ENCODE measurements around the gene GNA12.

The GNA12 gene

DNA sequence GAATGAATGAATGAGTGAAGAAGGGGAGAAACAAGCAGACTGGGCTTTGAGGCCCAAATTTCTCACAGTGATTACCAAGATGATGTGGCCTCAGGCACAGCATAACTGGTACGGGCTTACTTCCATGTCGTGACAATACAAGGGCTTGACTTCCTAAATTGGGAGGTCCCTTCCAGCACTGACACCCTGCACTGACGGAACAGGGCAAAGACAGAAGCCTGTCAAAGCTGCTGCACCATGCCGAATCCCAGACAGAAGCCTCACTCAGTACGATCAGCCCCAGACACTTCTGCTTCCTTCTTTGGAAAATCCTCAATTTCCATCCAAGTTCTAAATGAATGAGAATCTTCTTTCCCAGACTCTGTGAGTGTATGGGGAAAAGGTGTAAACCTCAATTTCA lies 51.9 kb downstream of the GNA12 start:
- peaks cover 38% of the 10 kb centered on the region for H3K36me3 ChIP-seq (ENCODE audit: low read depth)
- H3K9me3 ChIP-seq (ENCODE audit: severe bottlenecking) = no peaks in the 10 kb centered on the region
- H3K27ac ChIP-seq (ENCODE audit: poor library complexity, severe bottlenecking) = no peak overlapping the region
- ATAC-seq (ENCODE audit: low read depth) (no peak), DNase-seq (ENCODE audit: low spot score) (no peak)
- no peak overlapping the region for H3K4me3 ChIP-seq (ENCODE audit: severe bottlenecking)
- no peak for TF ChIP-seq CTCF (IDR thresholded peaks at IDR 0.05; ENCODE audit: poor library complexity, severe bottlenecking)
- H3K27me3 ChIP-seq (ENCODE audit: insufficient read depth, poor library complexity, severe bottlenecking) = no peaks in the 10 kb centered on the region
- no peaks in the 10 kb centered on the region for H3K4me1 ChIP-seq (ENCODE audit: insufficient read depth, poor library complexity, severe bottlenecking)

GRCh38 chr7:2791390-2791789 lies 52.7 kb downstream of the GNA12 start:
- Histone ChIP-seq H3K36me3 (ENCODE audit: low read depth) (peaks cover 41% of the 10 kb centered on the region), H3K4me1 (ENCODE audit: insufficient read depth, poor library complexity, severe bottlenecking) (no peaks in the 10 kb centered on the region), H3K27me3 (ENCODE audit: insufficient read depth, poor library complexity, severe bottlenecking) (no peaks in the 10 kb centered on the region), H3K27ac (ENCODE audit: poor library complexity, severe bottlenecking) (no peak overlapping the region), H3K4me3 (ENCODE audit: severe bottlenecking) (no peak overlapping the region), H3K9me3 (ENCODE audit: severe bottlenecking) (no peaks in the 10 kb centered on the region)
- TF ChIP-seq CTCF (IDR thresholded peaks at IDR 0.05; ENCODE audit: poor library complexity, severe bottlenecking) = no peak
- ATAC-seq (ENCODE audit: low read depth) (no peak), DNase-seq (ENCODE audit: low spot score) (no peak)

DNA sequence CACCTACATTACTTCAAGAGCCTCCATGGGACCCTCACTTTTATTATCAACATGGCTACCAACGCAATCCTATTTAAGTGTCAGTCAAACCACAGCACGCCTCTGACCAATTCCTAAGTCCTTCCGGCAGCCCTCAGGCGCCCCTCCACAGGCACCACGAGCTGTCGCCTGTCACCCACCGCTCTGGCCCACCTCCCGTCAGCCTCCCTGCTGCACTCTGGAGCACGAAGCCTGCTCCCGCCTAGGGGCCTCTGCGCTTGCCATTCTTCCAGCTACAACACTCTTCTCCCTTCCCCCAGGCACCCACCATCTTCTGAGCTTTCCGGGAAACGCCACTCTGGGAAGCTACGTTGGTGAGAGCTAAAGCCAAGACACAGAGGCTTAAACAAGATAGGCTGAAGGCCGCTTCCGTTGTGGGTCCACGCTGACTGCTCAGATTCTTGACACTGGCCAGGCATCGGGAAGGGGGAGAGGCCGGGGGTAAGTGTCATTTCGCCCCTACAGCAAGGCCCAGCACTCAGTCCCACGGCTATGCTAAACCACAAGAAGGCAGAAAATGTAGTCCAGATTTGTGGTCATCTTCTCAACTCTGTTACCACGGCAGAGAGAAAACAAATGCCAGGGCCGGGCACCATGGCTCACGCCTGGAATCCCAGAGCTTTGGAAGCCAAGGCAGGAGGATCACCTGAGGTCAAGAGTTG lies 56.7 kb downstream of the GNA12 start:
- Histone ChIP-seq H3K36me3 (ENCODE audit: low read depth) (peaks cover 25% of the 10 kb centered on the region), H3K4me3 (ENCODE audit: severe bottlenecking) (no peak overlapping the region), H3K27me3 (ENCODE audit: insufficient read depth, poor library complexity, severe bottlenecking) (no peaks in the 10 kb centered on the region), H3K4me1 (ENCODE audit: insufficient read depth, poor library complexity, severe bottlenecking) (no peaks in the 10 kb centered on the region), H3K9me3 (ENCODE audit: severe bottlenecking) (no peaks in the 10 kb centered on the region), H3K27ac (ENCODE audit: poor library complexity, severe bottlenecking) (no peak overlapping the region)
- DNase-seq (ENCODE audit: low spot score) (no peak), ATAC-seq (ENCODE audit: low read depth) (no peak)
- no peak for TF ChIP-seq CTCF (IDR thresholded peaks at IDR 0.05; ENCODE audit: poor library complexity, severe bottlenecking)

DNA sequence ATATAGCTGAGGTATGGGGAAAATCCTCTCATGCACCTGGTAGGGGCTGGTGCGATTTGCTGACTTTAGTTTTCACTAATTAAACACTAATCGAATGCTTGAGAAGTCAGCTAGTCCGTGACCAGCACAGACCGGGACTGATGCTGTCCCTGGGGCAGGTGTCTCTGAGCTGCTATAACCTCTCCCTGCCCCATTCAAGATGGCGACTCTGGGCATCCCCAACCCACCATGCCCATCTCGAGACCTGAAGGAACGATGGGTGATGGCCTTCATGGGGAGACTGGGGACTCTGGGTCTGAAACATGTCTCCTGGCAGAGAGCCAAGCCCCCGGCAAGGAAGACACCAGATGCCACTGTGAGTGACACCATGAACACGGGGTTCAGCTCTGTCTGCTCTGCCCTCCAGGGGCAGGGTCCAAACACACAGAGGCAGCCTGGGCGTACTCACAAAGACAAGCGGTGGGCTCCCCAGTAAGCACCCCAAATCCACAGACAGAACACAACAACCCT lies 57.4 kb downstream of the GNA12 start:
- ATAC-seq (ENCODE audit: low read depth) = no peak
- Histone ChIP-seq H3K36me3 (ENCODE audit: low read depth) (peaks cover 19% of the 10 kb centered on the region), H3K27me3 (ENCODE audit: insufficient read depth, poor library complexity, severe bottlenecking) (no peaks in the 10 kb centered on the region), H3K4me1 (ENCODE audit: insufficient read depth, poor library complexity, severe bottlenecking) (no peaks in the 10 kb centered on the region), H3K4me3 (ENCODE audit: severe bottlenecking) (no peak overlapping the region), H3K9me3 (ENCODE audit: severe bottlenecking) (no peaks in the 10 kb centered on the region), H3K27ac (ENCODE audit: poor library complexity, severe bottlenecking) (no peak overlapping the region)
- no peak for DNase-seq (ENCODE audit: low spot score)
- TF ChIP-seq CTCF (IDR thresholded peaks at IDR 0.05; ENCODE audit: poor library complexity, severe bottlenecking) = no peak

- no peak for DNase-seq (ENCODE audit: low spot score)
- Histone ChIP-seq H3K4me3 (ENCODE audit: severe bottlenecking) (no peak overlapping the region), H3K36me3 (ENCODE audit: low read depth) (peaks cover 16% of the 10 kb centered on the region; the same call in 1 of the 2 replicates), H3K27me3 (ENCODE audit: insufficient read depth, poor library complexity, severe bottlenecking) (no peaks in the 10 kb centered on the region), H3K9me3 (ENCODE audit: severe bottlenecking) (no peaks in the 10 kb centered on the region), H3K4me1 (ENCODE audit: insufficient read depth, poor library complexity, severe bottlenecking) (no peaks in the 10 kb centered on the region), H3K27ac (ENCODE audit: poor library complexity, severe bottlenecking) (no peak overlapping the region)
- peak; percentile 41 for ATAC-seq (ENCODE audit: low read depth)
- TF ChIP-seq CTCF (IDR thresholded peaks at IDR 0.05; ENCODE audit: poor library complexity, severe bottlenecking) = no peak
Observed at GRCh38 chr7:2785071-2785500, 59.0 kb downstream of the GNA12 start.

Measured in RWPE2 (cell line).